GM12878 (cell line): ENCODE data around the gene ITSN2. TPM values are rescaled to one million over a fixed set of nuclear protein-coding genes. Genes with fewer than 3 reads are reported as not detected.

Source experiments
- ATAC-seq: fragments of 200-7000 bp; cut with Tn5 transposase; 3 replicates; pipeline ENCODE4 v1.9.1; 2020; ENCODE audit warnings: mild to moderate bottlenecking, moderate library complexity
- BruUV-seq: library from RNA; stranded (reverse); fragments of 400-500 nt; replicated peaks from 2 replicates; lab custom pipeline; 2021; lab: Mats Ljungman, UMichigan
- CTCF ChIA-PET: fragments of 300-600 bp; sonication (Branson Sonifier 250); formaldehyde crosslinking; extraction: SDS; loops from one replicate; lab custom pipeline; 2021; ENCODE audit warnings: inconsistent platforms; lab: Yijun Ruan, JAX
- POLR2A ChIA-PET: fragments of 350-600 bp; formaldehyde crosslinking; extraction: SDS; loops from one replicate; lab custom pipeline; 2021; ENCODE audit warnings: inconsistent platforms; lab: Charles Lee
- RAD21 ChIA-PET: fragments of 300-600 bp; sonication (Branson Sonifier 250); formaldehyde crosslinking; loops from one replicate; lab custom pipeline; 2023; ENCODE audit warnings: antibody characterized with exemption; ENCODE audit not compliant: unreplicated experiment; lab: Charles Lee
- SMC1A ChIA-PET: fragments of 300-600 bp; sonication (Branson Sonifier 250); formaldehyde crosslinking; loops from one replicate; lab custom pipeline; 2023; ENCODE audit not compliant: unreplicated experiment, uncharacterized antibody; lab: Charles Lee
- DNase-seq: peaks from one replicate; pipeline ENCODE4 v3.0.0-alpha.2; 2011; ENCODE audit warnings: low read depth, low spot score
- FAIRE-seq: peaks from 3 replicates; lab custom pipeline; 2011; peaks lifted over from hg19 to GRCh38; lab: Jason Lieb, UNC
- H2AFZ ChIP-seq: 2 replicates; pipeline ENCODE4 v1.6.0; 2011; ENCODE audit warnings: low read depth, low read length, control low read depth; ENCODE audit not compliant: control insufficient read depth
- H3K27ac ChIP-seq: 2 replicates; pipeline ENCODE4 v1.5.1; 2011; ENCODE audit warnings: control low read depth; ENCODE audit not compliant: control insufficient read depth, insufficient read depth
- H3K27me3 ChIP-seq, 2 experiments: replicated peaks in 1 of 2; 2 replicates each; pipeline versions ENCODE4 v1.6.0 to v1.6.1; 2011; ENCODE audit warnings: low read length in 1 of 2; ENCODE audit not compliant: control insufficient read depth in 2 of 2, insufficient read depth in 2 of 2
- H3K36me3 ChIP-seq, 2 experiments: 2 replicates each; pipeline ENCODE4 v1.5.1; 2011; ENCODE audit warnings: low read length in 1 of 2; ENCODE audit not compliant: control insufficient read depth in 2 of 2, insufficient read depth in 2 of 2
- H3K4me1 ChIP-seq: 2 replicates; pipeline ENCODE4 v1.6.1; 2011; ENCODE audit warnings: mild to moderate bottlenecking, low read length, moderate library complexity, mixed read lengths; ENCODE audit not compliant: control insufficient read depth, insufficient read depth
- H3K4me2 ChIP-seq: 2 replicates; pipeline ENCODE4 v1.6.0; 2011; ENCODE audit warnings: control low read depth; ENCODE audit not compliant: control insufficient read depth, insufficient read depth
- H3K4me3 ChIP-seq: fragments of 200-600 bp; sonication (generic); 2 replicates; pipeline ENCODE4 v1.5.1; 2016
- H3K79me2 ChIP-seq: 2 replicates; pipeline ENCODE4 v1.6.0; 2011; ENCODE audit warnings: low read length; ENCODE audit not compliant: control insufficient read depth, insufficient read depth
- H3K9ac ChIP-seq: 2 replicates; pipeline ENCODE4 v1.8.0; 2011; ENCODE audit warnings: low read length, control low read depth, mixed read lengths; ENCODE audit not compliant: control insufficient read depth, insufficient read depth
- H3K9me3 ChIP-seq: replicated peaks from 3 replicates; pipeline ENCODE4 v1.5.1; 2011; ENCODE audit warnings: mild to moderate bottlenecking, low read length; ENCODE audit not compliant: control insufficient read depth, insufficient read depth
- H4K20me1 ChIP-seq: 2 replicates; pipeline ENCODE4 v1.6.0; 2011; ENCODE audit not compliant: control insufficient read depth, insufficient read depth
- BHLHE40 ChIP-seq, 2 experiments: fragments of 450-650 bp in 1 of 2; IDR thresholded peaks; 2 replicates each; pipeline ENCODE4 v1.6.1; 2011 to 2017; ENCODE audit warnings: low read depth in 2 of 2, borderline replicate concordance in 1 of 2, improper control_type of control experiment in 1 of 2, low read length in 1 of 2, mild to moderate bottlenecking in 1 of 2
- CEBPB ChIP-seq, 2 experiments: fragments of 150-350 bp in 1 of 2; IDR thresholded peaks; 2 replicates each; pipeline ENCODE4 v1.6.1; 2012 to 2014; ENCODE audit warnings: low read depth in 2 of 2, low read length in 2 of 2, borderline replicate concordance in 1 of 2, inconsistent platforms in 1 of 2
- CTCF ChIP-seq, 3 experiments: IDR thresholded peaks in 2 of 3; conservative IDR thresholded peaks in 1 of 3; 2 replicates each; pipeline ENCODE4 v1.5.1; 2011; ENCODE audit warnings: low read depth in 3 of 3, low read length in 3 of 3, mild to moderate bottlenecking in 3 of 3, control low read depth in 2 of 3, moderate library complexity in 2 of 3, inconsistent platforms in 1 of 3, mixed read lengths in 1 of 3; ENCODE audit not compliant: control insufficient read depth in 2 of 3, insufficient read depth in 1 of 3; ENCODE audit errors: extremely low read depth in 1 of 3
- DPF2 ChIP-seq: fragments of 450-650 bp; IDR thresholded peaks from 2 replicates; pipeline ENCODE4 v1.6.1; 2017; ENCODE audit warnings: mild to moderate bottlenecking
- ETV6 ChIP-seq, 2 experiments: fragments of 450-650 bp in 1 of 2; IDR thresholded peaks in 1 of 2; conservative IDR thresholded peaks in 1 of 2; 2 replicates each; pipeline ENCODE4 v1.6.1; 2014; ENCODE audit warnings: antibody characterized with exemption in 1 of 2, borderline replicate concordance in 1 of 2, low read depth in 1 of 2, mild to moderate bottlenecking in 1 of 2, moderate library complexity in 1 of 2
- MAX ChIP-seq: IDR thresholded peaks from 2 replicates; pipeline ENCODE4 v1.6.1; 2012; ENCODE audit warnings: low read depth, low read length, improper control_type of control experiment
- MTA2 ChIP-seq: fragments of 450-650 bp; IDR thresholded peaks from 2 replicates; pipeline ENCODE4 v1.6.1; 2016; ENCODE audit warnings: low read depth, mild to moderate bottlenecking, moderate library complexity
- MTA3 ChIP-seq: IDR thresholded peaks from 2 replicates; pipeline ENCODE4 v1.6.1; 2012; ENCODE audit warnings: low read length, inconsistent platforms, borderline replicate concordance
- RUNX3 ChIP-seq: IDR thresholded peaks from 2 replicates; pipeline ENCODE4 v1.6.1; 2012; ENCODE audit warnings: low read length, inconsistent platforms
- USF1 ChIP-seq: IDR thresholded peaks from 2 replicates; pipeline ENCODE4 v1.6.1; 2011; ENCODE audit warnings: borderline replicate concordance, low read depth, mild to moderate bottlenecking, moderate library complexity, mixed read lengths, low read length; ENCODE audit not compliant: insufficient read depth; ENCODE audit errors: extremely low read length
- ZBED1 ChIP-seq: IDR thresholded peaks from 2 replicates; pipeline ENCODE4 v1.6.1; 2016; ENCODE audit warnings: borderline replicate concordance
- ZBTB33 ChIP-seq: fragments of 450-650 bp; IDR thresholded peaks from 2 replicates; pipeline ENCODE4 v1.6.1; 2017; ENCODE audit warnings: mild to moderate bottlenecking
- ZSCAN29 ChIP-seq: fragments of 450-650 bp; IDR thresholded peaks from 2 replicates; pipeline ENCODE4 v1.6.1; 2017; ENCODE audit warnings: mild to moderate bottlenecking, moderate library complexity
- WGBS: methylation state at CpG from one replicate; pipeline ENCODE4 v1.1.6; 2016; ENCODE audit warnings: low lambda C conversion rate; ENCODE audit not compliant: insufficient replicate concordance, insufficient coverage; ENCODE audit errors: missing lambda C conversion rate; 5-methylcytosine and 5-hydroxymethylcytosine counted together
- in situ Hi-C: fragments of 300-500 bp; cut with MboI; formaldehyde crosslinking; loops from 9 replicates; pipeline ENCODE4 v1.14.3; 2018; ENCODE audit warnings: mixed read lengths
- intact Hi-C: fragments of 100-400 bp; cut with micrococcal nuclease; formaldehyde crosslinking; loops from one replicate; pipeline ENCODE4 v1.14.2; 2022; ENCODE audit not compliant: unreplicated experiment
- polyA plus RNA-seq, 11 experiments: library from polyadenylated mRNA; depleted of rRNA in 4 of 11; unstranded in 6 of 11; stranded (reverse) in 5 of 11; fragments of >200 nt; fragmentation: Nextera tagmentation in 4 of 11; fragmentation: Illumina TruSeq in 1 of 11; extraction: Ambion mirVana in 4 of 11; extraction: Trizol in 1 of 11; gene quantifications; 1 replicate in 1 of 11; 2 replicates in 10 of 11; pipeline versions ENCODE4 v1.2.1 to v1.2.3, GENCODE V29; 2011 to 2016; ENCODE audit warnings: inconsistent platforms in 2 of 11, missing spikeins in 2 of 11, low read depth in 1 of 11
- total RNA-seq, 4 experiments: library from RNA; depleted of rRNA in 3 of 4; stranded (reverse); fragments of >200 nt in 3 of 4; fragmentation: Illumina TruSeq in 1 of 4; extraction: Trizol in 1 of 4; gene quantifications; 2 replicates each; pipeline versions ENCODE4 v1.2.1 to v1.2.3, GENCODE V29; 2013 to 2021

ITSN2 gene
- total and polyA plus RNA-seq, 10 of the 15 experiments (the other 5 are each of a cell fraction or from before 2014, with no cell fraction given) = 20.5 to 80.0 (median 54.7) TPM

- no peaks in the 10 kb centered on the region for H3K36me3 ChIP-seq
- ATAC-seq = no peak
- BruUV-seq = no TSS peak
- SMC1A ChIA-PET = no interaction called here
- POLR2A ChIA-PET = no interaction called here
- H3K4me1 ChIP-seq = peaks cover 6% of the 10 kb centered on the region
- no peaks in the 10 kb centered on the region for H4K20me1 ChIP-seq
- no peak for FAIRE-seq
- intact Hi-C loops = no loop called here
- CTCF ChIA-PET = interaction anchor here (0.8 to 1.6 kb wide), 2 partner anchors 424 to 426 kb away, joined by 3 to 5 read pairs; no protein-coding TSS in a partner anchor
- RAD21 ChIA-PET = interaction anchor here (0.8 kb wide), 1 partner anchor 8 kb away, joined by 3 read pairs; no protein-coding TSS in a partner anchor
- H3K27me3 ChIP-seq = no peaks in the 10 kb centered on the region
- H3K27ac ChIP-seq = no peak overlapping the region
- H3K9me3 ChIP-seq = no peaks in the 10 kb centered on the region; the same call in 2 of the 3 replicates
- no peak overlapping the region for H2AFZ ChIP-seq
- in situ Hi-C loops = no loop called here
- H3K9ac ChIP-seq = no peak overlapping the region
- no peak overlapping the region for H3K4me2 ChIP-seq
- no peak overlapping the region for H3K4me3 ChIP-seq
- 80% methylated on average over 29 of the region's 38 CpGs for WGBS
- H3K79me2 ChIP-seq = no peaks in the 10 kb centered on the region
- no peak for DNase-seq
- TF ChIP-seq RUNX3 (no peak), USF1 (no peak), DPF2 (no peak), CTCF (IDR thresholded peaks at IDR 0.05 in 2 of 3, conservative IDR thresholded peaks at IDR 0.05 in 1 of 3; ENCODE audit: control insufficient read depth in 2 of 3, extremely low read depth in 1 of 3, insufficient read depth in 1 of 3, low read depth in 3 of 3, low read length in 3 of 3) (no peak), MTA3 (no peak), CEBPB (IDR thresholded peaks at IDR 0.05; ENCODE audit: borderline replicate concordance in 1 of 2, low read depth in 2 of 2, low read length in 2 of 2) (no peak), ZBED1 (no peak), ZBTB33 (no peak), BHLHE40 (IDR thresholded peaks at IDR 0.05; ENCODE audit: borderline replicate concordance in 1 of 2, low read depth in 2 of 2, low read length in 1 of 2) (no peak), ZSCAN29 (no peak), MAX (no peak), MTA2 (no peak), ETV6 (conservative IDR thresholded peaks at IDR 0.05 in 1 of 2, IDR thresholded peaks at IDR 0.05 in 1 of 2; ENCODE audit: borderline replicate concordance in 1 of 2, low read depth in 1 of 2) (no peak)
Measured at GRCh38 chr2:24402242-24403097, 42.1 kb upstream of the ITSN2 start.
